SH-SY5Y (cell line): ENCODE results near the gene PARN.

Experiments used
- GATA2 ChIP-seq: IDR thresholded peaks from 2 replicates; pipeline ENCODE4 v1.6.1; 2011; ENCODE audit warnings: mild to moderate bottlenecking, low read depth, low read length
- GATA3 ChIP-seq: IDR thresholded peaks from 2 replicates; pipeline ENCODE4 v1.6.1; 2011; ENCODE audit warnings: low read depth, mild to moderate bottlenecking, low read length, moderate library complexity

- no peak for TF ChIP-seq GATA2
- TF ChIP-seq GATA3: no peak
Observed at GRCh38 chr16:14564323-14564722, 65.7 kb downstream of the PARN start.
